NOMO-1 treated with DMSO at 0.1 percent for 48 hours (cell line): ENCODE results near the gene TMEM178B.

Experiments
- DNase-seq: peaks from one replicate; lab custom pipeline; 2025; ENCODE audit not compliant: unreplicated experiment; lab: John Stamatoyannopoulos, UW

TMEM178B gene

GRCh38 chr7:141349338-141349737 lies 275.5 kb downstream of the TMEM178B start:
- DNase-seq, result no peak

- DNase-seq, result no peak
These were observed 275.9 kb downstream of the TMEM178B start for GRCh38 chr7:141349804-141350203.

GRCh38 chr7:141351175-141351574 lies 277.3 kb downstream of the TMEM178B start:
- DNase-seq, result no peak

GRCh38 chr7:141352955-141353354 lies 279.1 kb downstream of the TMEM178B start:
- DNase-seq, result no peak

GRCh38 chr7:141354251-141354650 lies 280.4 kb downstream of the TMEM178B start:
- DNase-seq, result no peak

- no peak for DNase-seq
These were observed 281.2 kb downstream of the TMEM178B start for GRCh38 chr7:141355032-141355431.

- no peak for DNase-seq
These were observed 282.3 kb downstream of the TMEM178B start for GRCh38 chr7:141356161-141356560.

- no peak for DNase-seq
These were observed 284.5 kb downstream of the TMEM178B start for GRCh38 chr7:141358386-141358785.

GRCh38 chr7:141359262-141359661 lies 285.4 kb downstream of the TMEM178B start:
- no peak for DNase-seq

- no peak for DNase-seq
These were observed 286.0 kb downstream of the TMEM178B start for GRCh38 chr7:141359740-141360415.

GRCh38 chr7:141360416-141360760 lies 286.5 kb downstream of the TMEM178B start:
- DNase-seq, result no peak

- no peak for DNase-seq
These were observed 286.9 kb downstream of the TMEM178B start for GRCh38 chr7:141360803-141361202.

- no peak for DNase-seq
These were observed 287.6 kb downstream of the TMEM178B start for GRCh38 chr7:141361479-141361878.

GRCh38 chr7:141361960-141362359 lies 288.1 kb downstream of the TMEM178B start:
- DNase-seq, result no peak

GRCh38 chr7:141362580-141363435 lies 288.9 kb downstream of the TMEM178B start:
- no peak for DNase-seq

- DNase-seq, result no peak
These were observed 289.9 kb downstream of the TMEM178B start for GRCh38 chr7:141363748-141364147.

- DNase-seq, result no peak
These were observed 292.3 kb downstream of the TMEM178B start for GRCh38 chr7:141366091-141366621.

- no peak for DNase-seq
These were observed 295.6 kb downstream of the TMEM178B start for GRCh38 chr7:141369422-141369821.

GRCh38 chr7:141370178-141370577 lies 296.3 kb downstream of the TMEM178B start:
- DNase-seq, result no peak

- DNase-seq, result no peak
These were observed 296.8 kb downstream of the TMEM178B start for GRCh38 chr7:141370650-141371049.

- DNase-seq, result no peak
These were observed 300.6 kb downstream of the TMEM178B start for GRCh38 chr7:141374425-141374824.

GRCh38 chr7:141375442-141375841 lies 301.6 kb downstream of the TMEM178B start:
- no peak for DNase-seq
